Mammary epithelial cell (primary cell): ENCODE results near the gene SLITRK1.

Experiments used
- CTCF ChIP-seq, 2 donors: IDR thresholded peaks in 1 of 2; conservative IDR thresholded peaks in 1 of 2; 2 replicates each; pipeline ENCODE4 v1.5.1; 2011 to 2012; ENCODE audit warnings: inconsistent platforms in 2 of 2, low read length in 2 of 2, mild to moderate bottlenecking in 2 of 2, control low read depth in 1 of 2, low read depth in 1 of 2; ENCODE audit not compliant: insufficient read depth in 1 of 2; ENCODE audit errors: extremely low read depth in 1 of 2
- EZH2 ChIP-seq: IDR thresholded peaks from 2 replicates; pipeline ENCODE4 v1.6.1; 2012; ENCODE audit warnings: low read length, inconsistent platforms, borderline replicate concordance

- TF ChIP-seq CTCF (conservative IDR thresholded peaks at IDR 0.05 in 1 of 2, IDR thresholded peaks at IDR 0.05 in 1 of 2; ENCODE audit: extremely low read depth in 1 of 2, insufficient read depth in 1 of 2, low read depth in 1 of 2, low read length in 2 of 2) (no peak), EZH2 (no peak)
Observed at GRCh38 chr13:83876546-83876945, 5.7 kb downstream of the SLITRK1 start.
